ENCODE results near the gene ACAP3. TPM values are rescaled to one million over a fixed set of nuclear protein-coding genes. Genes with fewer than 3 reads are reported as not detected.

ACAP3 gene
- polyA plus RNA-seq, 2 of the 4 experiments (the other 2 are of a cell fraction) = 6.6 to 24.2 TPM

- no peak for FAIRE-seq
- WGBS (ENCODE audit: missing lambda C conversion rate) = 93% methylated on average over 13 of the region's 13 CpGs
- CTCF ChIA-PET = interaction anchor here (2.7 to 4.1 kb wide), 2 partner anchors 14 to 156 kb away, joined by 9 to 17 read pairs; no protein-coding TSS in a partner anchor
- Histone ChIP-seq H3K27ac (no peak overlapping the region), H3K4me3 (no peak overlapping the region), H3K4me1 (peaks cover 8% of the 10 kb centered on the region; the same call in 2 of the 3 replicates), H3K9me3 (no peaks in the 10 kb centered on the region), H3K4me2 (no peak overlapping the region)
- ATAC-seq = no peak
- TF ChIP-seq BHLHE40 (IDR thresholded peaks at IDR 0.05; ENCODE audit: low read depth, low read length) (no peak), HOXB13 (CRISPR knock-in tag; IDR thresholded peaks at IDR 0.05; ENCODE audit: low read depth) (no peak), FOSB (CRISPR knock-in tag; IDR thresholded peaks at IDR 0.05) (no peak), EHF (CRISPR knock-in tag; IDR thresholded peaks at IDR 0.05) (no peak), ZFP36 (IDR thresholded peaks at IDR 0.05; ENCODE audit: borderline replicate concordance, partially characterized antibody) (no peak), HOXB5 (CRISPR knock-in tag; IDR thresholded peaks at IDR 0.05) (no peak), JUNB (IDR thresholded peaks at IDR 0.05) (no peak), CBX2 (IDR thresholded peaks at IDR 0.05; ENCODE audit: borderline replicate concordance, low read depth) (no peak)
- POLR2A ChIA-PET = no interaction called here
- DNase-seq (ENCODE audit: low read depth in 1 of 2, low spot score in 1 of 2) = no peak
These were observed 29.1 kb downstream of the ACAP3 start for GRCh38 chr1:1278620-1279019.

GRCh38 chr1:1275836-1276235 lies 31.9 kb downstream of the ACAP3 start:
- ATAC-seq = no peak
- peaks cover 16% of the 10 kb centered on the region for H3K4me1 ChIP-seq
- TF ChIP-seq REST (IDR thresholded peaks at IDR 0.05) (no peak), HOXB5 (CRISPR knock-in tag; IDR thresholded peaks at IDR 0.05) (no peak), HOXA7 (CRISPR knock-in tag; IDR thresholded peaks at IDR 0.05) (no peak), KDM1A (IDR thresholded peaks at IDR 0.05; ENCODE audit: low read depth) (no peak), SMC3 (IDR thresholded peaks at IDR 0.05) (no peak), MAZ (IDR thresholded peaks at IDR 0.05; ENCODE audit: borderline replicate concordance, low read depth, low read length) (no peak), JUNB (IDR thresholded peaks at IDR 0.05) (no peak), GATA3 (IDR thresholded peaks at IDR 0.05; ENCODE audit: borderline replicate concordance) (no peak), CTCF (IDR thresholded peaks at IDR 0.05) (no peak), RAD21 (conservative IDR thresholded peaks at IDR 0.05 in 1 of 2, IDR thresholded peaks at IDR 0.05 in 1 of 2) (no peak), BHLHE40 (IDR thresholded peaks at IDR 0.05; ENCODE audit: low read depth, low read length) (no peak)
- no peak for FAIRE-seq
- no peaks in the 10 kb centered on the region for H3K9me3 ChIP-seq
- no peak for DNase-seq (ENCODE audit: low read depth in 1 of 2, low spot score in 1 of 2)
- CTCF ChIA-PET = no interaction called here
- POLR2A ChIA-PET = no interaction called here
- no peak overlapping the region for H3K4me3 ChIP-seq
- H3K4me2 ChIP-seq = no peak overlapping the region
- WGBS (ENCODE audit: missing lambda C conversion rate) = 84% methylated on average over 9 of the region's 9 CpGs
- no peak overlapping the region for H3K27ac ChIP-seq

GRCh38 chr1:1274931-1275431 lies 32.7 kb downstream of the ACAP3 start:
- ATAC-seq (no peak), DNase-seq (ENCODE audit: low read depth in 1 of 2, low spot score in 1 of 2) (no peak), FAIRE-seq (no peak)
- H3K4me3 ChIP-seq = no peak overlapping the region
- peak overlapping the region in 1 of 2 experiments; percentile 99; a peak in 4 of 6 replicates for H3K27ac ChIP-seq
- H3K9me3 ChIP-seq = no peaks in the 10 kb centered on the region
- CTCF ChIA-PET = no interaction called here
- peak overlapping the region; percentile 88 for H3K4me2 ChIP-seq
- H3K4me1 ChIP-seq = peaks cover 17% of the 10 kb centered on the region
- WGBS (ENCODE audit: missing lambda C conversion rate) = 79% methylated on average over 4 of the region's 15 CpGs
- POLR2A ChIA-PET = no interaction called here
- no peak for TF ChIP-seq MAZ (IDR thresholded peaks at IDR 0.05; ENCODE audit: borderline replicate concordance, low read depth, low read length)
- TF ChIP-seq HEYL (CRISPR knock-in tag; IDR thresholded peaks at IDR 0.05) = no peak
- no peak for TF ChIP-seq FOXS1 (CRISPR knock-in tag; IDR thresholded peaks at IDR 0.05)
- no peak for TF ChIP-seq ZSCAN20 (CRISPR knock-in tag; IDR thresholded peaks at IDR 0.05)
- TF ChIP-seq PHF8 (IDR thresholded peaks at IDR 0.05; ENCODE audit: borderline replicate concordance, low read depth) = no peak
- no peak for TF ChIP-seq SREBF2 (IDR thresholded peaks at IDR 0.05)
- TF ChIP-seq, protein P1, sequence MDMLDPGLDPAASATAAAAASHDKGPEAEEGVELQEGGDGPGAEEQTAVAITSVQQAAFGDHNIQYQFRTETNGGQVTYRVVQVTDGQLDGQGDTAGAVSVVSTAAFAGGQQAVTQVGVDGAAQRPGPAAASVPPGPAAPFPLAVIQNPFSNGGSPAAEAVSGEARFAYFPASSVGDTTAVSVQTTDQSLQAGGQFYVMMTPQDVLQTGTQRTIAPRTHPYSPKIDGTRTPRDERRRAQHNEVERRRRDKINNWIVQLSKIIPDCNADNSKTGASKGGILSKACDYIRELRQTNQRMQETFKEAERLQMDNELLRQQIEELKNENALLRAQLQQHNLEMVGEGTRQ (IDR thresholded peaks at IDR 0.05) = no peak
- TF ChIP-seq ESRRA (IDR thresholded peaks at IDR 0.05; ENCODE audit: borderline replicate concordance, low read length) = no peak
- no peak for TF ChIP-seq EHMT2 (IDR thresholded peaks at IDR 0.05; ENCODE audit: low read depth)
- TF ChIP-seq EP300 (IDR thresholded peaks at IDR 0.05) = no peak
- TF ChIP-seq HOXB13 (CRISPR knock-in tag; IDR thresholded peaks at IDR 0.05; ENCODE audit: low read depth) = no peak
- TF ChIP-seq FOSL2 (IDR thresholded peaks at IDR 0.05) = no peak
- no peak for TF ChIP-seq FOSL2 (CRISPR knock-in tag; IDR thresholded peaks at IDR 0.05)
- no peak for TF ChIP-seq TFCP2L1 (CRISPR knock-in tag; IDR thresholded peaks at IDR 0.05)
- no peak for TF ChIP-seq HES2 (IDR thresholded peaks at IDR 0.05)
- no peak for TF ChIP-seq RCOR1 (IDR thresholded peaks at IDR 0.05; ENCODE audit: low read depth, low read length)
